Endothelial cell of umbilical vein (primary cell): ENCODE results near the gene HBS1L. TPM values are rescaled to one million over a fixed set of nuclear protein-coding genes. Genes with fewer than 3 reads are reported as not detected.

Experiments
- BruUV-seq: library from RNA; stranded (reverse); fragments of 400-500 nt; replicated peaks from 2 replicates; lab custom pipeline; 2021; lab: Mats Ljungman, UMichigan
- CTCF ChIA-PET: fragments of 300-600, 350-600 bp; sonication (Branson Sonifier 250); formaldehyde crosslinking; loops from one replicate; lab custom pipeline; 2021; ENCODE audit warnings: antibody characterized with exemption, inconsistent platforms; lab: Charles Lee
- POLR2A ChIA-PET: fragments of 300-600, 350-600 bp; sonication (Branson Sonifier 250); formaldehyde crosslinking; loops from one replicate; lab custom pipeline; 2021; ENCODE audit warnings: antibody characterized with exemption, inconsistent platforms; lab: Charles Lee
- DNase-seq: peaks from one replicate; pipeline ENCODE4 v3.0.0-alpha.2; 2011; ENCODE audit warnings: low read depth, low spot score
- FAIRE-seq: peaks from 2 replicates; lab custom pipeline; 2011; peaks lifted over from hg19 to GRCh38; lab: Jason Lieb, UNC
- H2AFZ ChIP-seq: 2 replicates; pipeline ENCODE4 v1.6.0; 2012; ENCODE audit warnings: low read depth, low read length, control low read depth, inconsistent platforms
- H3K27ac ChIP-seq: 2 replicates; pipeline ENCODE4 v1.5.1; 2011; ENCODE audit warnings: low read depth, mild to moderate bottlenecking, control low read depth, low read length, moderate library complexity; ENCODE audit not compliant: insufficient read depth
- H3K27me3 ChIP-seq, 2 experiments: 2 replicates each; pipeline versions ENCODE4 v1.6.0 to v1.6.1; 2011; ENCODE audit warnings: low read length in 2 of 2, mixed read lengths in 1 of 2; ENCODE audit not compliant: control insufficient read depth in 2 of 2, insufficient read depth in 2 of 2
- H3K36me3 ChIP-seq, 2 experiments: 2 replicates in 1 of 2; 3 replicates in 1 of 2; pipeline ENCODE4 v1.5.1; 2011; ENCODE audit warnings: low read length in 2 of 2, mild to moderate bottlenecking in 1 of 2, moderate library complexity in 1 of 2; ENCODE audit not compliant: control insufficient read depth in 2 of 2, insufficient read depth in 2 of 2; ENCODE audit errors: extremely low read depth in 1 of 2
- H3K4me1 ChIP-seq: 3 replicates; pipeline ENCODE4 v1.5.1; 2011; ENCODE audit warnings: mild to moderate bottlenecking, low read length; ENCODE audit not compliant: control insufficient read depth, insufficient read depth; ENCODE audit errors: extremely low read depth
- H3K4me2 ChIP-seq: 2 replicates; pipeline ENCODE4 v1.6.1; 2011; ENCODE audit warnings: low read length, control low read depth, mixed read lengths; ENCODE audit not compliant: insufficient read depth
- H3K4me3 ChIP-seq, 3 experiments: fragments of 200-600 bp in 1 of 3; sonication (generic), shearing (Covaris generic) in 1 of 3; replicated peaks in 1 of 3; 2 replicates each; pipeline ENCODE4 v1.5.1; 2011 to 2016; ENCODE audit warnings: control low read depth in 3 of 3, low read length in 3 of 3, mild to moderate bottlenecking in 2 of 3, inconsistent platforms in 1 of 3, low read depth in 1 of 3, moderate library complexity in 1 of 3; ENCODE audit not compliant: insufficient read depth in 1 of 3
- H3K79me2 ChIP-seq: 2 replicates; pipeline ENCODE4 v1.6.0; 2012; ENCODE audit warnings: low read length, inconsistent platforms; ENCODE audit not compliant: control insufficient read depth, insufficient read depth
- H3K9ac ChIP-seq: replicated peaks from 2 replicates; pipeline ENCODE3; 2011; ENCODE audit warnings: low read length, control low read depth; ENCODE audit not compliant: insufficient read depth; ENCODE audit errors: extremely low read depth
- H3K9me1 ChIP-seq: replicated peaks from 3 replicates; pipeline ENCODE4 v1.6.0; 2011; ENCODE audit warnings: mild to moderate bottlenecking, low read length; ENCODE audit not compliant: control insufficient read depth, insufficient read depth; ENCODE audit errors: extremely low read depth
- H3K9me3 ChIP-seq: replicated peaks from 2 replicates; pipeline ENCODE4 v1.5.1; 2012; ENCODE audit warnings: low read length, inconsistent platforms; ENCODE audit not compliant: control insufficient read depth, insufficient read depth
- H4K20me1 ChIP-seq: replicated peaks from 2 replicates; pipeline ENCODE3; 2011; ENCODE audit warnings: mild to moderate bottlenecking, low read length; ENCODE audit not compliant: control insufficient read depth, insufficient read depth; ENCODE audit errors: extremely low read depth
- CTCF ChIP-seq, 2 donors: IDR thresholded peaks; 1 replicate in 1 of 2; 2 replicates in 1 of 2; pipeline ENCODE4 v1.5.1; 2011; ENCODE audit warnings: low read length in 2 of 2, mild to moderate bottlenecking in 2 of 2, moderate library complexity in 2 of 2, control low read depth in 1 of 2, inconsistent platforms in 1 of 2, low read depth in 1 of 2; ENCODE audit not compliant: insufficient read depth in 1 of 2; ENCODE audit errors: extremely low read depth in 1 of 2
- EZH2 ChIP-seq: IDR thresholded peaks from 2 replicates; pipeline ENCODE4 v1.6.1; 2012; ENCODE audit warnings: borderline replicate concordance, low read depth, mild to moderate bottlenecking, moderate library complexity, low read length, inconsistent platforms; ENCODE audit not compliant: severe bottlenecking
- FOS ChIP-seq: IDR thresholded peaks from 2 replicates; pipeline ENCODE4 v1.6.1; 2011; ENCODE audit warnings: mild to moderate bottlenecking, low read length, moderate library complexity, borderline replicate concordance; ENCODE audit not compliant: insufficient read depth
- GATA2 ChIP-seq: IDR thresholded peaks from 2 replicates; pipeline ENCODE4 v1.7.0; 2011; ENCODE audit warnings: low read depth, mild to moderate bottlenecking, moderate library complexity, mixed read lengths, low read length; ENCODE audit not compliant: insufficient read length, insufficient read depth
- JUN ChIP-seq: IDR thresholded peaks from 2 replicates; pipeline ENCODE4 v1.6.1; 2011; ENCODE audit warnings: borderline replicate concordance, low read depth; ENCODE audit not compliant: insufficient read length, insufficient read depth
- MAX ChIP-seq: IDR thresholded peaks from 2 replicates; pipeline ENCODE4 v1.6.1; 2011; ENCODE audit not compliant: insufficient read depth, insufficient read length
- MYC ChIP-seq: IDR thresholded peaks from one replicate; pipeline ENCODE4 v1.6.1; 2011; ENCODE audit warnings: mild to moderate bottlenecking, low read depth, low read length
- POLR2A ChIP-seq: IDR thresholded peaks from 2 replicates; pipeline ENCODE4 v1.6.1; 2012; ENCODE audit warnings: low read depth, mild to moderate bottlenecking, control low read depth, low read length
- POLR2AphosphoS5 ChIP-seq: IDR thresholded peaks from 2 replicates; pipeline ENCODE4 v1.6.1; 2012; ENCODE audit warnings: low read depth, mild to moderate bottlenecking, control low read depth, low read length, moderate library complexity; ENCODE audit not compliant: insufficient read depth
- dilution Hi-C: fragments of 300-500 bp; cut with MboI; formaldehyde crosslinking; loops from one replicate; pipeline ENCODE4 v1.15.0; 2019; ENCODE audit warnings: low sequenced_read_pairs; ENCODE audit not compliant: extremely low pct_ligation_motif_present
- intact Hi-C: fragments of 100-400 bp; cut with micrococcal nuclease; formaldehyde crosslinking; loops from one replicate; pipeline ENCODE4 v1.10.0; 2022
- polyA plus RNA-seq, 4 experiments: library from polyadenylated mRNA; depleted of rRNA in 3 of 4; stranded (reverse) in 3 of 4; unstranded in 1 of 4; fragments of >200 nt; gene quantifications; 2 replicates each; pipeline versions ENCODE4 v1.2.1 to v1.2.3, GENCODE V29; 2011 to 2012; ENCODE audit warnings: missing spikeins in 1 of 4
- total RNA-seq: library from RNA; stranded (reverse); gene quantifications from 2 replicates; pipeline ENCODE4 v1.2.3, GENCODE V29; 2021

Gene HBS1L
- total and polyA plus RNA-seq, 2 donors (not counting 3 experiments of a cell fraction or from before 2014, with no cell fraction given), result 23.7 to 74.6 TPM

DNA sequence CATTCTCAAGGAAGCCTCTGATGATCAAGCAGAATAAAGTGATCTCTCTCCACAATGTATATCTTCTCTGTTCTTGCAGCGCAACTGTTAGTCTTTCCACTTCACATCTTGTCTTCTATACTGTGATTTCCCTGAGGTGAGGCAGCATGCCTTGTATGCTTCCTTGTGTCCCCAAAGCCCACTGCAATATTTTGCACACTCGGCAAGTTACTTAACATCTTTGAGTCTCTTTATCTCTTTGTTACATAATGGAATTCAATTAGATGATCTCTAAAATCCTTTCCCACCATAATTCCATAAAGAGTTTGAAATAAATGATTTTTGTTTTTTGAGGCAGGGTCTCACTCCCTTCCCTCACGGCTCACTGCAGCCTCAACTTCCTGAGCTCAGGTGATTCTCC is 64.4 kb downstream of the HBS1L start:
- Histone ChIP-seq H3K4me2 (no peak overlapping the region), H4K20me1 (no peaks in the 10 kb centered on the region), H3K4me3 (no peak overlapping the region), H3K9me3 (no peaks in the 10 kb centered on the region), H3K9ac (no peak overlapping the region), H3K27me3 (no peaks in the 10 kb centered on the region), H2AFZ (no peak overlapping the region), H3K9me1 (peaks cover 3% of the 10 kb centered on the region), H3K4me1 (peaks cover 6% of the 10 kb centered on the region), H3K36me3 (peaks cover 0 to 5% of the 10 kb centered on the region in 2 experiments), H3K79me2 (no peaks in the 10 kb centered on the region), H3K27ac (no peak overlapping the region)
- ChIA-PET POLR2A (no interaction called here), CTCF (interaction anchor here (2.7 to 3.4 kb wide), 2 partner anchors 8 to 12 kb away, joined by 8 to 13 read pairs; no protein-coding TSS in a partner anchor)
- no TSS peak for BruUV-seq
- no peak for FAIRE-seq
- TF ChIP-seq POLR2A, result no peak
- TF ChIP-seq FOS, result no peak
- no peak for TF ChIP-seq MYC
- no peak for TF ChIP-seq EZH2
- no peak for TF ChIP-seq POLR2AphosphoS5
- no peak for TF ChIP-seq GATA2
- TF ChIP-seq JUN, result no peak
- TF ChIP-seq CTCF (IDR thresholded peaks at IDR 0.05; ENCODE audit: extremely low read depth in 1 of 2, insufficient read depth in 1 of 2, low read depth in 1 of 2, low read length in 2 of 2), result no peak
- no peak for TF ChIP-seq MAX
- DNase-seq, result no peak
- dilution Hi-C loops, result no loop called here
- intact Hi-C loops, result no loop called here
